ENCODE results near the gene ARHGAP8. TPM values are rescaled to one million over a fixed set of nuclear protein-coding genes. Genes with fewer than 3 reads are reported as not detected.

ARHGAP8 gene
- total RNA-seq, 2 donors from 2014 or later = 34.6 to 64.5 TPM

DNA sequence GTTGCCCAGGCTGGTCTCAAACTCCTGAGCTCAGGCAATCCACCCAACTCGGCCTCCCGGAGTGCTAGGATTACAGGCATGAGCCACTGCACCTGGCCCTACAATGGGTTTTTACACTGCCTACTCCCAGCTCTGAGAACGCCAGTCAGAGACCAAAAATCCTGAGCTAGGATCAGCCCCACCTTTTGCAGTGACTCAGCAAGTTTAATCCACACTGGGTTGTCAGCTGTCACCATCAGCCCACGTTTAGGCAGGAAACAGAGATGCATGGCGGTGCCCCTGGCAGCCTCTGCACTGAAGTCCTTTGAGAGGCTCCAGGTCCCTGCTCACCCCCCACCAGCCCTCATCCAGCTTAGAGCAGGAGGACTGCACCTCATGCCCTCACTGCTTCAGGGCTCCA is 117.6 kb downstream of the ARHGAP8 start:
- H3K36me3 ChIP-seq = no peaks in the 10 kb centered on the region
- no peaks in the 10 kb centered on the region for H3K9me3 ChIP-seq
- no peaks in the 10 kb centered on the region for H3K27me3 ChIP-seq (replicated peaks; ENCODE audit: insufficient read depth)
- H3K4me1 ChIP-seq (replicated peaks) = no peaks in the 10 kb centered on the region
- no peak overlapping the region for H3K27ac ChIP-seq
- intact Hi-C loops (cut with DNase I) = no loop called here
- WGBS = 60% methylated on average over 5 of the region's 5 CpGs
- DNase-seq (ENCODE audit: low spot score) = no peak
- no peak overlapping the region for H3K4me3 ChIP-seq
- TF ChIP-seq, protein P1, sequence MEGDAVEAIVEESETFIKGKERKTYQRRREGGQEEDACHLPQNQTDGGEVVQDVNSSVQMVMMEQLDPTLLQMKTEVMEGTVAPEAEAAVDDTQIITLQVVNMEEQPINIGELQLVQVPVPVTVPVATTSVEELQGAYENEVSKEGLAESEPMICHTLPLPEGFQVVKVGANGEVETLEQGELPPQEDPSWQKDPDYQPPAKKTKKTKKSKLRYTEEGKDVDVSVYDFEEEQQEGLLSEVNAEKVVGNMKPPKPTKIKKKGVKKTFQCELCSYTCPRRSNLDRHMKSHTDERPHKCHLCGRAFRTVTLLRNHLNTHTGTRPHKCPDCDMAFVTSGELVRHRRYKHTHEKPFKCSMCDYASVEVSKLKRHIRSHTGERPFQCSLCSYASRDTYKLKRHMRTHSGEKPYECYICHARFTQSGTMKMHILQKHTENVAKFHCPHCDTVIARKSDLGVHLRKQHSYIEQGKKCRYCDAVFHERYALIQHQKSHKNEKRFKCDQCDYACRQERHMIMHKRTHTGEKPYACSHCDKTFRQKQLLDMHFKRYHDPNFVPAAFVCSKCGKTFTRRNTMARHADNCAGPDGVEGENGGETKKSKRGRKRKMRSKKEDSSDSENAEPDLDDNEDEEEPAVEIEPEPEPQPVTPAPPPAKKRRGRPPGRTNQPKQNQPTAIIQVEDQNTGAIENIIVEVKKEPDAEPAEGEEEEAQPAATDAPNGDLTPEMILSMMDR (IDR thresholded peaks at IDR 0.05) = no peak
- TF ChIP-seq POLR2A (IDR thresholded peaks at IDR 0.05) = no peak
- TF ChIP-seq POLR2AphosphoS5 (IDR thresholded peaks at IDR 0.05) = no peak

DNA sequence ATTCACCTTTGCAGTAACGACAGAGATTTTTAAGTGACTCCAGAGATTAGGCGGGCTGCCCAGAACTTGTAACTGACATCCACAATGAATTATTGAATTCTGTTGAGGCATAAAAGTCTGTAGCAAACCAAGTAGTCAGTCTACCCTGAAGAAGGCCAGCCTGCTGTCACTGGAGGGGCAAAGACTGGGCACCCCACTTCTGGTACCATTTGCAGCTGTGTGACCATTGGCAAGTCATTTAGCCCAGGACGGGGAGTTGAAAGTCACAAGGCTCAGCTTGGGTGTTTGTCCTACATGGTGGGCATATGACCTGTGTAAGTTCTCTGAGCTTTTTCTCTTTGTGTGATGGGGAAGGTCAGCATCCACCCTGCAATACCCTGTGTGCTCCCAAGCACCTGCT is 119.4 kb downstream of the ARHGAP8 start:
- no peak for DNase-seq (ENCODE audit: low spot score)
- intact Hi-C loops (cut with DNase I) = no loop called here
- WGBS = 88% methylated on average over 3 of the region's 3 CpGs
- H3K4me3 ChIP-seq = no peak overlapping the region
- no peak overlapping the region for H3K27ac ChIP-seq
- no peaks in the 10 kb centered on the region for H3K27me3 ChIP-seq (replicated peaks; ENCODE audit: insufficient read depth)
- TF ChIP-seq POLR2A (IDR thresholded peaks at IDR 0.05) = no peak
- TF ChIP-seq, protein P1 (IDR thresholded peaks at IDR 0.05) = no peak
- TF ChIP-seq POLR2AphosphoS5 (IDR thresholded peaks at IDR 0.05) = no peak
- no peaks in the 10 kb centered on the region for H3K4me1 ChIP-seq (replicated peaks)
- no peaks in the 10 kb centered on the region for H3K36me3 ChIP-seq
- H3K9me3 ChIP-seq = no peaks in the 10 kb centered on the region

GRCh38 chr22:44876921-44877320 is 124.5 kb downstream of the ARHGAP8 start:
- H3K4me3 ChIP-seq = no peak overlapping the region
- H3K4me1 ChIP-seq (replicated peaks) = no peaks in the 10 kb centered on the region
- TF ChIP-seq, protein P1 (IDR thresholded peaks at IDR 0.05) = no peak
- no peak for TF ChIP-seq POLR2AphosphoS5 (IDR thresholded peaks at IDR 0.05)
- TF ChIP-seq POLR2A (IDR thresholded peaks at IDR 0.05) = no peak
- no peak overlapping the region for H3K27ac ChIP-seq
- intact Hi-C loops (cut with DNase I) = no loop called here
- no peaks in the 10 kb centered on the region for H3K27me3 ChIP-seq (replicated peaks; ENCODE audit: insufficient read depth)
- H3K36me3 ChIP-seq = no peaks in the 10 kb centered on the region
- H3K9me3 ChIP-seq = no peaks in the 10 kb centered on the region
- DNase-seq (ENCODE audit: low spot score) = no peak
- 92% methylated on average over 4 of the region's 4 CpGs for WGBS

- H3K9me3 ChIP-seq = no peaks in the 10 kb centered on the region
- no peaks in the 10 kb centered on the region for H3K27me3 ChIP-seq (replicated peaks; ENCODE audit: insufficient read depth)
- no peaks in the 10 kb centered on the region for H3K36me3 ChIP-seq
- H3K27ac ChIP-seq = no peak overlapping the region
- 83% methylated on average over 11 of the region's 14 CpGs for WGBS
- intact Hi-C loops (cut with DNase I) = no loop called here
- DNase-seq (ENCODE audit: low spot score) = no peak
- H3K4me3 ChIP-seq = no peak overlapping the region
- TF ChIP-seq POLR2A (IDR thresholded peaks at IDR 0.05) (no peak), POLR2AphosphoS5 (IDR thresholded peaks at IDR 0.05) (no peak)
- TF ChIP-seq, protein P1 (IDR thresholded peaks at IDR 0.05) = no peak
- H3K4me1 ChIP-seq (replicated peaks) = no peaks in the 10 kb centered on the region
Observed at GRCh38 chr22:44878483-44879300, 126.3 kb downstream of the ARHGAP8 start.

GRCh38 chr22:44879301-44879680 is 126.9 kb downstream of the ARHGAP8 start:
- no peaks in the 10 kb centered on the region for H3K4me1 ChIP-seq (replicated peaks)
- no peak overlapping the region for H3K4me3 ChIP-seq
- no peaks in the 10 kb centered on the region for H3K36me3 ChIP-seq
- H3K9me3 ChIP-seq = no peaks in the 10 kb centered on the region
- H3K27me3 ChIP-seq (replicated peaks; ENCODE audit: insufficient read depth) = no peaks in the 10 kb centered on the region
- no peak overlapping the region for H3K27ac ChIP-seq
- intact Hi-C loops (cut with DNase I) = no loop called here
- no peak for TF ChIP-seq POLR2A (IDR thresholded peaks at IDR 0.05)
- TF ChIP-seq POLR2AphosphoS5 (IDR thresholded peaks at IDR 0.05) = no peak
- TF ChIP-seq, protein P1 (IDR thresholded peaks at IDR 0.05) = no peak
- WGBS = 94% methylated on average over 12 of the region's 12 CpGs
- DNase-seq (ENCODE audit: low spot score) = no peak

All from prostate gland (tissue), 2 donors.